Activated CD8-positive, alpha-beta T cell treated with anti-CD3 and anti-CD28 coated beads for 36 hours (primary cell): ENCODE measurements around the gene IFIT5. TPM values are rescaled to one million over a fixed set of nuclear protein-coding genes. Genes with fewer than 3 reads are reported as not detected.

Experiments
- ATAC-seq: fragments of 200-7000 bp; cut with Tn5 transposase; one replicate; pipeline ENCODE4 v1.10.0; 2021; ENCODE audit warnings: mild to moderate bottlenecking, moderate library complexity
- CTCF ChIA-PET: fragments of 350-600 bp; sonication (Branson Sonifier 250); formaldehyde crosslinking; loops from one replicate; lab custom pipeline; 2021; ENCODE audit warnings: antibody characterized with exemption; lab: Charles Lee
- POLR2A ChIA-PET: fragments of 350-600 bp; sonication (Branson Sonifier 250); formaldehyde crosslinking; loops from one replicate; lab custom pipeline; 2021; ENCODE audit warnings: antibody characterized with exemption; lab: Charles Lee
- DNase-seq: peaks from one replicate; pipeline ENCODE4 v3.0.0-alpha.2; 2020
- H3K27ac Mint-ChIP-seq: one replicate; pipeline ENCODE4 v1.8.0; 2021; ENCODE audit warnings: mild to moderate bottlenecking, mixed read lengths
- H3K27me3 Mint-ChIP-seq: one replicate; pipeline ENCODE4 v1.8.0; 2021; ENCODE audit warnings: mixed read lengths
- H3K36me3 Mint-ChIP-seq: one replicate; pipeline ENCODE4 v1.8.0; 2021; ENCODE audit warnings: low read depth, mixed read lengths
- H3K4me1 Mint-ChIP-seq: one replicate; pipeline ENCODE4 v1.8.0; 2021; ENCODE audit warnings: low read depth, mixed read lengths
- H3K4me3 Mint-ChIP-seq: one replicate; pipeline ENCODE4 v1.8.0; 2021; ENCODE audit warnings: mild to moderate bottlenecking, moderate library complexity, mixed read lengths
- H3K9me3 Mint-ChIP-seq: one replicate; pipeline ENCODE4 v1.8.0; 2021; ENCODE audit warnings: mixed read lengths
- intact Hi-C: fragments of 100-400 bp; cut with micrococcal nuclease; formaldehyde crosslinking; loops from one replicate; pipeline ENCODE4 v1.10.0; 2022
- total RNA-seq, 2 experiments: library from RNA; stranded (reverse); gene quantifications; one replicate each; pipeline ENCODE4 v1.2.3, GENCODE V29; 2021
- TF ChIP-seq, protein P1 (sequence below): fragments of 200-600 bp; IDR thresholded peaks from one replicate; pipeline ENCODE4 v1.8.0; 2022; ENCODE audit warnings: antibody characterized with exemption, mild to moderate bottlenecking

Gene IFIT5
- total RNA-seq, 2 experiments from 2014 or later = 11.7 to 12.6 TPM

- Mint-ChIP-seq H3K27me3 (peaks cover 4% of the 10 kb centered on the region), H3K4me3 (no peak overlapping the region), H3K36me3 (no peaks in the 10 kb centered on the region), H3K27ac (no peak overlapping the region), H3K4me1 (peaks cover 3% of the 10 kb centered on the region), H3K9me3 (peaks cover 2% of the 10 kb centered on the region)
- no peak for ATAC-seq
- intact Hi-C loops = no loop called here
- no peak for DNase-seq
- TF ChIP-seq, protein P1, sequence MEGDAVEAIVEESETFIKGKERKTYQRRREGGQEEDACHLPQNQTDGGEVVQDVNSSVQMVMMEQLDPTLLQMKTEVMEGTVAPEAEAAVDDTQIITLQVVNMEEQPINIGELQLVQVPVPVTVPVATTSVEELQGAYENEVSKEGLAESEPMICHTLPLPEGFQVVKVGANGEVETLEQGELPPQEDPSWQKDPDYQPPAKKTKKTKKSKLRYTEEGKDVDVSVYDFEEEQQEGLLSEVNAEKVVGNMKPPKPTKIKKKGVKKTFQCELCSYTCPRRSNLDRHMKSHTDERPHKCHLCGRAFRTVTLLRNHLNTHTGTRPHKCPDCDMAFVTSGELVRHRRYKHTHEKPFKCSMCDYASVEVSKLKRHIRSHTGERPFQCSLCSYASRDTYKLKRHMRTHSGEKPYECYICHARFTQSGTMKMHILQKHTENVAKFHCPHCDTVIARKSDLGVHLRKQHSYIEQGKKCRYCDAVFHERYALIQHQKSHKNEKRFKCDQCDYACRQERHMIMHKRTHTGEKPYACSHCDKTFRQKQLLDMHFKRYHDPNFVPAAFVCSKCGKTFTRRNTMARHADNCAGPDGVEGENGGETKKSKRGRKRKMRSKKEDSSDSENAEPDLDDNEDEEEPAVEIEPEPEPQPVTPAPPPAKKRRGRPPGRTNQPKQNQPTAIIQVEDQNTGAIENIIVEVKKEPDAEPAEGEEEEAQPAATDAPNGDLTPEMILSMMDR = no peak
- ChIA-PET CTCF (no interaction called here), POLR2A (no interaction called here)
Measured at GRCh38 chr10:89450901-89451300, 36.5 kb downstream of the IFIT5 start.

- no peak overlapping the region for H3K4me3 Mint-ChIP-seq
- ATAC-seq (no peak), DNase-seq (no peak)
- no peaks in the 10 kb centered on the region for H3K36me3 Mint-ChIP-seq
- intact Hi-C loops = no loop called here
- ChIA-PET POLR2A (no interaction called here), CTCF (no interaction called here)
- peaks cover 3% of the 10 kb centered on the region for H3K4me1 Mint-ChIP-seq
- no peak overlapping the region for H3K27ac Mint-ChIP-seq
- peaks cover 6% of the 10 kb centered on the region for H3K27me3 Mint-ChIP-seq
- no peaks in the 10 kb centered on the region for H3K9me3 Mint-ChIP-seq
- TF ChIP-seq, protein P1 = no peak
Measured at GRCh38 chr10:89452193-89452592, 37.8 kb downstream of the IFIT5 start.

GRCh38 chr10:89454561-89455347 is 40.4 kb downstream of the IFIT5 start:
- Mint-ChIP-seq H3K27me3 (peaks cover 6% of the 10 kb centered on the region), H3K9me3 (no peaks in the 10 kb centered on the region), H3K4me1 (peaks cover 3% of the 10 kb centered on the region), H3K27ac (no peak overlapping the region), H3K36me3 (no peaks in the 10 kb centered on the region), H3K4me3 (no peak overlapping the region)
- CTCF ChIA-PET = no interaction called here
- TF ChIP-seq, protein P1 = no peak
- POLR2A ChIA-PET = no interaction called here
- intact Hi-C loops = no loop called here
- ATAC-seq (no peak), DNase-seq (no peak)

- no peak overlapping the region for H3K4me3 Mint-ChIP-seq
- H3K27me3 Mint-ChIP-seq = peaks cover 12% of the 10 kb centered on the region
- no peak overlapping the region for H3K27ac Mint-ChIP-seq
- H3K36me3 Mint-ChIP-seq = no peaks in the 10 kb centered on the region
- DNase-seq (no peak), ATAC-seq (no peak)
- intact Hi-C loops = no loop called here
- H3K9me3 Mint-ChIP-seq = no peaks in the 10 kb centered on the region
- no peaks in the 10 kb centered on the region for H3K4me1 Mint-ChIP-seq
- ChIA-PET POLR2A (no interaction called here), CTCF (interaction anchor here (1.0 kb wide), 1 partner anchor 23 kb away, joined by 3 read pairs; no protein-coding TSS in a partner anchor)
- TF ChIP-seq, protein P1 = no peak
Measured at GRCh38 chr10:89458291-89458690, 43.9 kb downstream of the IFIT5 start.

GRCh38 chr10:89458784-89459183 is 44.4 kb downstream of the IFIT5 start:
- Mint-ChIP-seq H3K27me3 (peaks cover 12% of the 10 kb centered on the region), H3K36me3 (no peaks in the 10 kb centered on the region), H3K9me3 (no peaks in the 10 kb centered on the region), H3K4me1 (no peaks in the 10 kb centered on the region), H3K4me3 (no peak overlapping the region), H3K27ac (no peak overlapping the region)
- TF ChIP-seq, protein P1 = no peak
- intact Hi-C loops = no loop called here
- CTCF ChIA-PET = interaction anchor here (1.0 kb wide), 1 partner anchor 24 kb away, joined by 3 read pairs; no protein-coding TSS in a partner anchor
- POLR2A ChIA-PET = interaction anchor here (0.6 kb wide), 1 partner anchor 22 kb away, joined by 3 read pairs; no protein-coding TSS in a partner anchor
- ATAC-seq (no peak), DNase-seq (no peak)
